ENCODE data around the gene FBXW7.

DNA sequence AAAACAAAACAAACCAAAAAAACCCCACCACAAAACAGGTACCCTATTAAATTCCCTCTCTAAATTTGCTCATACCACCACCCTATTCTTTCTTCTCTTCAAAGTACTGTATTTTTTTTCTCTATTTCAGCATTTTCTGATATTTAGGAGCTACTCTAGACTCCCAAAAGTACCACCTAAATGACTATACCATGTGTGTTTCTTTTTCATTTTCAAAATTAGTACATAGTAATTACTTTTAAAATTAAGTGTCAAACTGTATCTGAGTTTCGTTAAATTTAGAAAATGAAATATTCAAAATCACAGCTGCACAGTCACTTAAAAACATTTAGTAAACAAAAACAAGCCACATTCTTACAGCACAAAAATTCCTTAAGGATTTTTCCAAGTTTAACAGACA lies 161.7 kb downstream of the FBXW7 start:
- no peak for TF ChIP-seq POLR2AphosphoS5 (IDR thresholded peaks at IDR 0.05; ENCODE audit: low read depth, low read length)
- TF ChIP-seq POLR2A (IDR thresholded peaks at IDR 0.05; ENCODE audit: low read depth, low read length), result no peak
- no peak for TF ChIP-seq TAF1 (IDR thresholded peaks at IDR 0.05; ENCODE audit: low read depth, low read length)
- TF ChIP-seq POU2F2 (IDR thresholded peaks at IDR 0.05; ENCODE audit: low read depth, low read length), result no peak

Data from GM12891 (cell line).